Thyroid gland (tissue), 4 donors: ENCODE data around the gene LAMB1. TPM values are rescaled to one million over a fixed set of nuclear protein-coding genes. Genes with fewer than 3 reads are reported as not detected.

ENCODE experiments used
- DNase-seq, 2 donors: peaks; one replicate each; pipeline ENCODE4 v3.0.0-alpha.2; 2019
- H3K27ac ChIP-seq, 3 donors: fragments of 200-600 bp; sonication (generic); 1 replicate in 2 of 3; 2 replicates in 1 of 3; pipeline ENCODE4 v1.5.1; 2016 to 2019; ENCODE audit warnings: mild to moderate bottlenecking in 1 of 3, moderate library complexity in 1 of 3
- H3K27me3 ChIP-seq: fragments of 200-600 bp; sonication (generic); one replicate; pipeline ENCODE4 v1.5.1; 2019
- H3K36me3 ChIP-seq, 2 donors: fragments of 200-600 bp; sonication (generic); one replicate each; pipeline ENCODE4 v1.5.1; 2016 to 2019
- H3K4me1 ChIP-seq, 2 donors: fragments of 200-600 bp; sonication (generic); one replicate each; pipeline ENCODE4 v1.5.1; 2017 to 2019
- H3K4me3 ChIP-seq, 3 donors: fragments of 200-600 bp; sonication (generic); replicated peaks in 1 of 3; 1 replicate in 2 of 3; 2 replicates in 1 of 3; pipeline ENCODE4 v1.5.1; 2016; ENCODE audit warnings: mild to moderate bottlenecking in 1 of 3
- H3K9me3 ChIP-seq: fragments of 200-600 bp; sonication (generic); one replicate; pipeline ENCODE4 v1.5.1; 2017
- POLR2A ChIP-seq, 2 donors: fragments of 450-650 bp; IDR thresholded peaks; one replicate each; pipeline ENCODE4 v1.6.1; 2017; ENCODE audit warnings: antibody characterized with exemption in 2 of 2, mild to moderate bottlenecking in 2 of 2, moderate library complexity in 1 of 2
- WGBS, 2 donors: methylation state at CpG; one replicate each; pipeline ENCODE4 v1.1.5; 2017; 5-methylcytosine and 5-hydroxymethylcytosine counted together
- intact Hi-C: fragments of 100-400 bp; cut with DNase I; formaldehyde crosslinking; loops from one replicate; pipeline ENCODE4 v1.15.1; 2023
- total RNA-seq, 4 donors: library from RNA; depleted of rRNA; stranded (reverse); fragments of >200 nt; gene quantifications; one replicate each; pipeline ENCODE4 v1.2.3, GENCODE V29; 2016
- TF ChIP-seq, protein P1 (sequence below), 6 experiments: fragments of 200-600 bp in 3 of 6; fragments of 450-650 bp in 3 of 6; sonication (generic) in 3 of 6; IDR thresholded peaks; one replicate each; pipeline ENCODE4 v1.5.1; 2016 to 2019; ENCODE audit warnings: antibody characterized with exemption in 6 of 6, mild to moderate bottlenecking in 2 of 6, inconsistent platforms in 1 of 6, moderate library complexity in 1 of 6

Gene LAMB1
- total RNA-seq, 4 donors from 2014 or later = 103 to 112 (median 106) TPM

DNA sequence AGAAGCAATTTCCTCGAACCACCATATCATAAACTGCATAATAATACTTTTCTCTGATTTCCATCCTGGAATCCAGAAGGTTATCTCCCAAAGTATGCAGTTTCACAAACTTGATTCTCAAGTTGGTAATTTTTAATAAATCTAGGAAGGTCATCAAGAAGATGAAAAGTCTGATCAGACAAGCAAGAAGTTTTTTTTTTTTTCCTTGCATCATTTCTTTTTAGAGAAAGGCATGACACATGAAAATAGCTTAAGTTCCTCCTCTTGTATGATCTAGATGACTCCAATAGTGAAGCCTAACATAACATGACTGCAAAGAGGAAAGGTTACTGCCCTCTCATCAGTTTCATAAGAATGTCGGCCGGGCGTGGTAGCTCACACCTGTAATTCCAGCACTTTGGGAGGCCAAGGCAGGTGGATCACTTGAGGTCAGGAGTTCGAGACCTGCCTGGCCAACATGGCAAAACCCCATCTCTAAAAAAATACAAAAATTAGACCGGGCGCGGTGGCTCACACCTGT lies 22.2 kb downstream of the LAMB1 start:
- Histone ChIP-seq H3K4me3 (no peak overlapping the region), H3K27ac (no peak overlapping the region), H3K9me3 (no peaks in the 10 kb centered on the region), H3K4me1 (peaks cover 0 to 5% of the 10 kb centered on the region in 2 donors), H3K36me3 (peaks cover 11 to 19% of the 10 kb centered on the region in 2 donors), H3K27me3 (no peaks in the 10 kb centered on the region)
- WGBS, 2 donors = 89 to 98% methylated on average over 8 of the region's 8 CpGs
- TF ChIP-seq, protein P1, sequence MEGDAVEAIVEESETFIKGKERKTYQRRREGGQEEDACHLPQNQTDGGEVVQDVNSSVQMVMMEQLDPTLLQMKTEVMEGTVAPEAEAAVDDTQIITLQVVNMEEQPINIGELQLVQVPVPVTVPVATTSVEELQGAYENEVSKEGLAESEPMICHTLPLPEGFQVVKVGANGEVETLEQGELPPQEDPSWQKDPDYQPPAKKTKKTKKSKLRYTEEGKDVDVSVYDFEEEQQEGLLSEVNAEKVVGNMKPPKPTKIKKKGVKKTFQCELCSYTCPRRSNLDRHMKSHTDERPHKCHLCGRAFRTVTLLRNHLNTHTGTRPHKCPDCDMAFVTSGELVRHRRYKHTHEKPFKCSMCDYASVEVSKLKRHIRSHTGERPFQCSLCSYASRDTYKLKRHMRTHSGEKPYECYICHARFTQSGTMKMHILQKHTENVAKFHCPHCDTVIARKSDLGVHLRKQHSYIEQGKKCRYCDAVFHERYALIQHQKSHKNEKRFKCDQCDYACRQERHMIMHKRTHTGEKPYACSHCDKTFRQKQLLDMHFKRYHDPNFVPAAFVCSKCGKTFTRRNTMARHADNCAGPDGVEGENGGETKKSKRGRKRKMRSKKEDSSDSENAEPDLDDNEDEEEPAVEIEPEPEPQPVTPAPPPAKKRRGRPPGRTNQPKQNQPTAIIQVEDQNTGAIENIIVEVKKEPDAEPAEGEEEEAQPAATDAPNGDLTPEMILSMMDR (IDR thresholded peaks at IDR 0.05) = no peak
- no peak for TF ChIP-seq POLR2A (IDR thresholded peaks at IDR 0.05)
- no peak for DNase-seq
- intact Hi-C loops = loop anchor here (10.0 kb wide), 1 partner anchor 164 kb away; no protein-coding TSS in a partner anchor

DNA sequence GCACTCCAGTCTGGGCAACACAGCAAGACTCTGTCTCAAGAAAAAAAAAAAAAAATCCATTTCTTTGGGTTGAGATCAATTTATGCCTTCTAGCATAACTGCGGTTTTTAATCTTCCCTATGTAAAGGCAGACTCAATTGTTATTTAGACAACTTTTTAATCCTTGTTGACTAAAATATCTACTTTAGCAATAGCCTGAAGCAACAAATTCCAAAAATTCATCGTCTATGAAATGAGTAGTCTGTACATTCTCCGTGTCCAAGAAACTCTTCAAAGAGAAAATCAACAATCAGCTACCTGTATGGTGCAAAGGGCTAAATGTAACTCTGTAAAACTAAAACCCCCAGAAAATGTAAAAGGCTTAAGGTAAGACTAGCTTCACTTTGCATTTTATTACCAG lies 22.8 kb downstream of the LAMB1 start:
- Histone ChIP-seq H3K27ac (no peak overlapping the region), H3K27me3 (no peaks in the 10 kb centered on the region), H3K9me3 (no peaks in the 10 kb centered on the region), H3K36me3 (peaks cover 16% of the 10 kb centered on the region in 2 donors), H3K4me3 (no peak overlapping the region), H3K4me1 (peaks cover 0 to 5% of the 10 kb centered on the region in 2 donors)
- no peak for DNase-seq
- TF ChIP-seq, protein P1 (IDR thresholded peaks at IDR 0.05) = no peak
- TF ChIP-seq POLR2A (IDR thresholded peaks at IDR 0.05) = no peak
- 94% methylated on average over 3 of the region's 3 CpGs for WGBS, 2 donors
- intact Hi-C loops = loop anchor here (10.0 kb wide), 1 partner anchor 165 kb away; no protein-coding TSS in a partner anchor

DNA sequence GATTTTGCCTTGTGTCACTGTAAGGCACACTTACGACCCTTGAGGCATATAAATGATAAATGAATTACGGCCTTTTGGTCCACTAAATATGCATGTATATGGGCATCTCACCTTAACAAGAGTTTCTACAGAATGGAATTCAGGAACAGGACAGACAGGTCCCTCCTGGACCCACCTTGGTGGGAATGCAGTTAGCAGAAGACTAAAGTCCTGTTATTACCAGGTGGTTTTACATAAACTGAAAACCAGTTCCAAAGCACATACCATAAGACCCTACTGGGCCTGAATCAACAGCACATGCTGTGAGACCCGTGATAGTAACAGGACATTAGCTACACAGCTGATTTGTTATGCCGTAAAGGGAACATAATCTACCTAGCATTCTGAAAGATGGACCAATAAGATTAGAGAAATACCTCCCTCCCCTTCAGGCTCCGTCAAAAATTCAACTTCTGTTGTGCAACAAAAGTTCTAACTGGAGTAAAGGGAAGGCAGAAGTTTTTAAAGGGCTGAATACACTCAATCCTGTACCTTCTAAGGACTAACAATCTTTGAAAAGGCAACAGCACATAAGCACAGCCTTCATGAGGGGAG lies 24.0 kb downstream of the LAMB1 start:
- WGBS, 2 donors = 94 to 95% methylated on average over 5 of the region's 5 CpGs
- H3K9me3 ChIP-seq = no peaks in the 10 kb centered on the region
- peaks cover 0 to 5% of the 10 kb centered on the region in 2 donors for H3K4me1 ChIP-seq
- no peak for TF ChIP-seq POLR2A (IDR thresholded peaks at IDR 0.05)
- TF ChIP-seq, protein P1 (IDR thresholded peaks at IDR 0.05) = no peak
- no peaks in the 10 kb centered on the region for H3K27me3 ChIP-seq
- H3K36me3 ChIP-seq = peaks cover 23 to 25% of the 10 kb centered on the region in 2 donors
- H3K4me3 ChIP-seq = no peak overlapping the region
- intact Hi-C loops = no loop called here
- no peak for DNase-seq
- H3K27ac ChIP-seq = no peak overlapping the region

DNA sequence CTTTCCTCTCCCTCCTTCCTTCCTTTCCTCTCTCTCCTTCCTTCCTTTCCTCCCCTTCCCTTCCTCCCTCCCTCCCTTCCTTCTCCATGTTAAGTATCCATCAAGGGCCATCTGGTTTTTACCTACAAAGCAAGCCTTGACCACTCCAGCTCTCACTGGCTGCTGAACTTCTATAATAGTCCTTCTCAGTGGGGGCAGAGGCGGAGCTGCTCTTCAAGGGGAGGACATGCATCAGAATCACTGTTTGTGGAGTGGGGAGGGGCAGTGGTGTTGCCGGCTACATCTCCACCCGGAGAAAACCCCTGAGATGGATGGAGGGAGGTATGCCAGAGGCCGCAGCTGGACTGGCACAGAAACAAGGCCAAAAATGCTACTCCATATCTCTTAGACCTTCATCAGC lies 25.9 kb downstream of the LAMB1 start:
- no peaks in the 10 kb centered on the region for H3K9me3 ChIP-seq
- H3K27ac ChIP-seq = no peak overlapping the region
- H3K27me3 ChIP-seq = no peaks in the 10 kb centered on the region
- no peak for DNase-seq
- 85 to 87% methylated on average over 4 of the region's 4 CpGs for WGBS, 2 donors
- no peak overlapping the region for H3K4me3 ChIP-seq
- intact Hi-C loops = no loop called here
- TF ChIP-seq, protein P1 (IDR thresholded peaks at IDR 0.05) = no peak
- TF ChIP-seq POLR2A (IDR thresholded peaks at IDR 0.05) = no peak
- H3K4me1 ChIP-seq = peaks cover 0 to 8% of the 10 kb centered on the region in 2 donors
- peaks cover 25 to 28% of the 10 kb centered on the region in 2 donors for H3K36me3 ChIP-seq

DNA sequence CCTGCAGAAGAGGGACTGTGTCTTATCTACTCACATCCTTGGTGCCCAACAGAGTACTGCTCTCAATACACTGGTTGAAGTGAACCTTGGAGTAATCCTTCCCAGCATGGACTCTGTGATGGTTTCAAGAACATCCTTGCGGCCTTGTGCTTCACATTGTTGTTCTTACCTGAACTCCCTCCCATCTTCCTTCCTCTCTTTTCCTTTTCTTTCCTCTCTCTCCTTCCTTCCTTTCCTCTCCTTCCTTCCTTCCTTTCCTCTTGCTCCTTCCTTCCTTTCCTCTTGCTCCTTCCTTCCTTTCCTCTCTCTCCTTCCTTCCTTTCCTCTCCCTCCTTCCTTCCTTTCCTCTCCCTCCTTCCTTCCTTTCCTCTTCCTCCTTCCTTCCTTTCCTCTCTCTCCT lies 26.3 kb downstream of the LAMB1 start:
- no peak for DNase-seq
- no peak overlapping the region for H3K4me3 ChIP-seq
- no peaks in the 10 kb centered on the region for H3K9me3 ChIP-seq
- intact Hi-C loops = no loop called here
- H3K36me3 ChIP-seq = peaks cover 27 to 28% of the 10 kb centered on the region in 2 donors
- TF ChIP-seq, protein P1 (IDR thresholded peaks at IDR 0.05) = no peak
- no peak for TF ChIP-seq POLR2A (IDR thresholded peaks at IDR 0.05)
- no peaks in the 10 kb centered on the region for H3K27me3 ChIP-seq
- no peak overlapping the region for H3K27ac ChIP-seq
- H3K4me1 ChIP-seq = peaks cover 0 to 8% of the 10 kb centered on the region in 2 donors
- 91 to 96% methylated on average over 1 of the region's 1 CpG for WGBS, 2 donors
